ENCODE measurements around the gene GRIN2A. TPM values are rescaled to one million over a fixed set of nuclear protein-coding genes. Genes with fewer than 3 reads are reported as not detected.
A peak's percentile ranks its signal among the peaks of the same experiment; 100 is the strongest.

The GRIN2A gene
- total and polyA plus RNA-seq, 4 donors, result 0.13 to 3.3 (median 1.1) TPM

DNA sequence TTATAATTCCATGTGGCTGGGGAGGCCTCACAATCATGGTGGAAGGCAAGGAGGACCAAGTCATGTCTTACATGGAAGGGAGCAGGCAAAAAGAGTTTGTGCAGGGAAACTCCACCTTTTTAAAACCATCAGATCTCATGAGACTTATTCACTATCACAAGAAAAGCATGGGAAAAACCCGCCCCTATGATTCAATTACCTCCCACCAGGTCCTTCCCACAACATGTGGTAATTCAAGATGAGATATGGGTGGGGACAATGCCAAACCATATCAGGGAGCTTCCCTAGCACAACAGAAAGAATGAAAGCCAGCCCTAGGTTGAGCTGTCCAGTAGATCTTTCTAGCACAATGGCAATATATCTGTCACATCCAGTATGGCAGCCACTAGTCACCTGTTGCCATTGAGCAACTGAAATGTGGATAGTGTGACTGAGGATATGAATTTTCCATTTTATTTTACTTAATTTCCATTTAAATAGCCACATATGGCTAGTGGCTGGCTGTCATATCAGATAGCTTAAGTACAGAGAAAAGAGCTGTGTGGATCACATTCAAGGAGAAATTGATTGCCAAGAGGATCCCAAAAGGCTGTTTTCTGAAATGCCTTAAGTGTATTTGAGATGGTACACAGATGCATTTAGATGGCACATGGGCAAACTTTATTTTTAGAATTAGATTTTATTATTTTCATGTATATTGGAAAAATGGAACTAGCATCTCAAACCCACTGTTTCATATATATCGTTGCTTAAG lies 273.0 kb downstream of the GRIN2A start:
- no peak for ATAC-seq (ENCODE audit: low FRiP score)
- no peaks in the 10 kb centered on the region for H3K9me3 ChIP-seq (ENCODE audit: control insufficient read depth, low read length)
- intact Hi-C loops (cut with DNase I), result no loop called here
- 88 to 96% methylated on average over 2 of the region's 2 CpGs for WGBS, 2 donors
- H3K4me3 ChIP-seq (ENCODE audit: low read length in 2 of 2), result no peak overlapping the region
- H3K4me1 ChIP-seq (ENCODE audit: control insufficient read depth in 1 of 2, insufficient read depth in 2 of 2, low read length in 2 of 2), result peaks cover 0 to 2% of the 10 kb centered on the region in 2 donors
- H3K27me3 ChIP-seq (ENCODE audit: control insufficient read depth in 1 of 2, insufficient read depth in 2 of 2, low read length in 1 of 2), result no peaks in the 10 kb centered on the region
- DNase-seq, result no peak
- H3K36me3 ChIP-seq (ENCODE audit: control insufficient read depth in 1 of 2, insufficient read depth in 2 of 2, low read length in 1 of 2), result no peaks in the 10 kb centered on the region
- no peak overlapping the region for H3K27ac ChIP-seq (ENCODE audit: low read depth in 1 of 2, low read length in 2 of 2)

DNA sequence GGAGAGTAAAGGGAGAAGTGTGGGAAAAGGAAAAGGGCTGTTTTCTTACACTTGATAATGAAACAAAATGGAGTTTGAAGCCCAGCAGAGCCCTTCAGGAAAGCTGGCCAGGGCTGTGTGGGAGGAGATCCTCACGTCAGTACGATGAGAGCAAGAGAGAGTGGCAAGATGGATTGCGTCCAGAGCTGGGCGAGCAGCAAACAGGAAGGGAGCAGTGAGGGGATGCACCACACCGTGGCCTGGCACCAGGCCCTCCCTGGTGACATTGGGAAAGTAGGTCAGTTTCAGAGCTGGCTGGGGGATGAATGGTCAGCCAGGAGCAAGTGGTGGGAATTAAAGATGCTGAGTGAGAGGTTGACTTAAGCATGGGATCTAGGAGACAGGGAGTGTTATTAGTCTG lies 273.6 kb downstream of the GRIN2A start:
- Histone ChIP-seq H3K27me3 (ENCODE audit: control insufficient read depth in 1 of 2, insufficient read depth in 2 of 2, low read length in 1 of 2) (no peaks in the 10 kb centered on the region), H3K36me3 (ENCODE audit: control insufficient read depth in 1 of 2, insufficient read depth in 2 of 2, low read length in 1 of 2) (no peaks in the 10 kb centered on the region), H3K9me3 (ENCODE audit: control insufficient read depth, low read length) (no peaks in the 10 kb centered on the region), H3K4me1 (ENCODE audit: control insufficient read depth in 1 of 2, insufficient read depth in 2 of 2, low read length in 2 of 2) (peaks cover 0 to 2% of the 10 kb centered on the region in 2 donors), H3K4me3 (ENCODE audit: low read length in 2 of 2) (no peak overlapping the region), H3K27ac (ENCODE audit: low read depth in 1 of 2, low read length in 2 of 2) (no peak overlapping the region)
- intact Hi-C loops (cut with DNase I), result no loop called here
- peak in 1 of 2 donors; percentile 53 for DNase-seq
- ATAC-seq (ENCODE audit: low FRiP score), result no peak
- WGBS, 2 donors, result 9 to 15% methylated on average over 5 of the region's 5 CpGs

DNA sequence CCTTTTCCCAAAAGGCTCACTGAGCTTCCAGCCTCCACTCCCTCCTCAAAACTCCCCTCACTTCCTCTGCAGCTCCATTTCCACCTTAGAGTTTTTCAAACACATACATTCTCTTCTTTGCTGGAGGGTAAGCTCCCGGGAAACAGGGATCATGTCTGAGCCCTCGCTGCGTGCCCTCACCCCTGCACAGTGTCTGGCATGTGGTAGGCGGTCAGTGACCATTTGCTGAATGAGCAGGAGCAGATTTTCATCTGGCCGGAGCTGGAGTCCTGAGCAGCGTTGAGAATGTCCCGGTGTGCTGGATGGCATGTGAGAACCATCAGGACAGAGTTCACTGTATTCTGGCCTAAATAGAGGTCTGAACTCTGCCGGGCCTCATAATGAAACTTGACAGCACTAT lies 274.5 kb downstream of the GRIN2A start:
- intact Hi-C loops (cut with DNase I), result no loop called here
- WGBS, 2 donors, result 71 to 79% methylated on average over 8 of the region's 8 CpGs
- Histone ChIP-seq H3K27ac (ENCODE audit: low read depth in 1 of 2, low read length in 2 of 2) (peak overlapping the region in 1 of 2 donors; percentile 21), H3K4me1 (ENCODE audit: control insufficient read depth in 1 of 2, insufficient read depth in 2 of 2, low read length in 2 of 2) (no peaks in the 10 kb centered on the region), H3K36me3 (ENCODE audit: control insufficient read depth in 1 of 2, insufficient read depth in 2 of 2, low read length in 1 of 2) (no peaks in the 10 kb centered on the region), H3K27me3 (ENCODE audit: control insufficient read depth in 1 of 2, insufficient read depth in 2 of 2, low read length in 1 of 2) (no peaks in the 10 kb centered on the region), H3K4me3 (ENCODE audit: low read length in 2 of 2) (no peak overlapping the region), H3K9me3 (ENCODE audit: control insufficient read depth, low read length) (no peaks in the 10 kb centered on the region)
- DNase-seq (no peak), ATAC-seq (ENCODE audit: low FRiP score) (no peak)

DNA sequence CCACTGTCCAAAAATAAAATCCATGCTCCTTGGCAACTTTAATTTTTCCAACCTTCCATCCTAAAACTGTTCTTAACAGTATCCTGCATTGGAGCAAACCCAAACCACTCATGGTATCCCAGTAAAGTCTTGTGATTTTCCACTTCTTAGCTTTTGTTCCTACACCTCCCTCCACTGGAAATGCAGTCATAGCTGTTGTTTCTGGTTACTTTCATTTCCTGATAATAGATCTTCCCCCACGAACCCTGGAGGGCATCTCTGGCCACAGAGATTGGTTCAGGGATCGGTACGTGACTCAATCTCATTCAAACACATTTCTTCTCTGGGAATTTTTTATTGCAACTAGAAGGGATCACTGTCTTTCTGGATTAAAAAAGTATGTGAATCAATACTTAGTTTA lies 276.0 kb downstream of the GRIN2A start:
- H3K36me3 ChIP-seq (ENCODE audit: control insufficient read depth in 1 of 2, insufficient read depth in 2 of 2, low read length in 1 of 2), result no peaks in the 10 kb centered on the region
- 77 to 81% methylated on average over 3 of the region's 3 CpGs for whole genome bisulfite sequencing, 2 donors
- H3K27ac ChIP-seq (ENCODE audit: low read depth in 1 of 2, low read length in 2 of 2), result no peak overlapping the region
- no peaks in the 10 kb centered on the region for H3K27me3 ChIP-seq (ENCODE audit: control insufficient read depth in 1 of 2, insufficient read depth in 2 of 2, low read length in 1 of 2)
- intact Hi-C loops (cut with DNase I), result no loop called here
- H3K4me1 ChIP-seq (ENCODE audit: control insufficient read depth in 1 of 2, insufficient read depth in 2 of 2, low read length in 2 of 2), result no peaks in the 10 kb centered on the region
- H3K9me3 ChIP-seq (ENCODE audit: control insufficient read depth, low read length), result no peaks in the 10 kb centered on the region
- no peak for DNase-seq
- no peak overlapping the region for H3K4me3 ChIP-seq (ENCODE audit: low read length in 2 of 2)
- no peak for ATAC-seq (ENCODE audit: low FRiP score)

DNA sequence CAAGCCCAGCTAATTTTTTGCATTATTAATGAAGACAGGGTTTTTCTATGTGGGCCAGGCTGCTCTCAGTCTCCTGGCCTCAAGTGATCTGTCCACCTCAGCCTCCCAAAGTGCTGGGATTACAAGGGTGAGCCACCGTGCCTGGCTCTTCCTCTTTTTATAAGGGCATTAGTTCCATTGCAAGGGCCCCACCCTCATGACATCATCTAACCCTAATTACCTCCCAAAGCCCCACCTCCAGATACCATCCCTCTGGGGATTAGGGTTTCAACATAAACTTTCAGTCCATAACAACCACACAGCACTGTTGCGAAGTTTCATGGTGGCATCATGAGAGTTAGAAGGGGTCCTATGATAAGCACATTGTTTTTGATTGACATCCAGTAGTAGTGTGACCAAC lies 277.7 kb downstream of the GRIN2A start:
- WGBS, 2 donors, result 94 to 95% methylated on average over 2 of the region's 2 CpGs

DNA sequence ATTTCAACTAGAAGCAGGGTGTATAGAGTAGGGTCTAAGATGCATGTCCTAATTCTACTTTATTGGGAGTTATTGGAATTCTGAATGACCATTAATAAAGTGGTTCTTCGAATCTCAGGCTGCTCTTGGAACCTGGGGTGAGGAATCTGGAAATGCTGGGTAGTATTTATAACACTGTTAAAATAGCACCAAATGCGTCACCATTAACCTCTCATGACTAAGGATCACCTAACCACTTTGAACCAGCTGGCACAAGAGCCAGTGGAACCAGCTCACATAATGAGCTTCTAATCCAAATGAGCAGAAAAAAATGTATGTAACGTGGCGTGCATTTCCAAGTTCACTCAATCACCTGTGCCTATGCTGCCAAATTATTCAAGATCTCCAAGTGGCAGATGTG lies 281.7 kb downstream of the GRIN2A start:
- no peak overlapping the region for H3K27ac ChIP-seq (ENCODE audit: low read depth in 1 of 2, low read length in 2 of 2)
- no peaks in the 10 kb centered on the region for H3K9me3 ChIP-seq (ENCODE audit: control insufficient read depth, low read length)
- ATAC-seq (ENCODE audit: low FRiP score) (no peak), DNase-seq (no peak)
- no peaks in the 10 kb centered on the region for H3K27me3 ChIP-seq (ENCODE audit: control insufficient read depth in 1 of 2, insufficient read depth in 2 of 2, low read length in 1 of 2)
- intact Hi-C loops (cut with DNase I), result no loop called here
- H3K4me3 ChIP-seq (ENCODE audit: low read length in 2 of 2), result no peak overlapping the region
- WGBS, 2 donors, result 81 to 87% methylated on average over 4 of the region's 4 CpGs
- no peaks in the 10 kb centered on the region for H3K36me3 ChIP-seq (ENCODE audit: control insufficient read depth in 1 of 2, insufficient read depth in 2 of 2, low read length in 1 of 2)
- no peaks in the 10 kb centered on the region for H3K4me1 ChIP-seq (ENCODE audit: control insufficient read depth in 1 of 2, insufficient read depth in 2 of 2, low read length in 2 of 2)

More for the DNA sequence above, 277.7 kb downstream of the GRIN2A start:
- ATAC-seq (ENCODE audit: low FRiP score), result no peak
- no peaks in the 10 kb centered on the region for H3K27me3 ChIP-seq (ENCODE audit: control insufficient read depth in 1 of 2, insufficient read depth in 2 of 2, low read length in 1 of 2)
- no peak overlapping the region for H3K27ac ChIP-seq (ENCODE audit: low read depth in 1 of 2, low read length in 2 of 2)
- DNase-seq, result no peak
- H3K9me3 ChIP-seq (ENCODE audit: control insufficient read depth, low read length), result no peaks in the 10 kb centered on the region
- no peaks in the 10 kb centered on the region for H3K4me1 ChIP-seq (ENCODE audit: control insufficient read depth in 1 of 2, insufficient read depth in 2 of 2, low read length in 2 of 2)
- H3K36me3 ChIP-seq (ENCODE audit: control insufficient read depth in 1 of 2, insufficient read depth in 2 of 2, low read length in 1 of 2), result no peaks in the 10 kb centered on the region
- intact Hi-C loops (cut with DNase I), result no loop called here
- H3K4me3 ChIP-seq (ENCODE audit: low read length in 2 of 2), result no peak overlapping the region

DNA sequence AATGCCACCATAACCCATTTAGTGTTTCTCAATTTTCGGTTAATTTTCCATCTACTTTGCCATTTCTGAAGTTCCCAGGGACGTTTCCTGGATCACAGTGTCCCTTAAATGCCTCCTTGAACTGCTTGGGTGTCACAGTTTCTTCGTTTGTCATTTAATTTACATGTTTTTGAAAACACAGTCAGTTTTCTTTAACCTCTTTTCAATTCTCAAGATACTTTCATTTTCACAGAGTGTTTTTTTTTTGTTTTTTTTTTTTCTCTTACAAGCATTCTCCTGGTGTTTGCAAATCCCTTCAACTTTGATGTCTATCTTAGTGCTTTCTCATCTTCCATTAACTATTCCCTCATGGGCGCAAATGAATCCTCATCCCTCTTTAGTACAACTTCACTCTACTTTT lies 283.7 kb downstream of the GRIN2A start:
- ATAC-seq (ENCODE audit: low FRiP score), result no peak
- Histone ChIP-seq H3K9me3 (ENCODE audit: control insufficient read depth, low read length) (no peaks in the 10 kb centered on the region), H3K27me3 (ENCODE audit: control insufficient read depth in 1 of 2, insufficient read depth in 2 of 2, low read length in 1 of 2) (no peaks in the 10 kb centered on the region), H3K27ac (ENCODE audit: low read depth in 1 of 2, low read length in 2 of 2) (no peak overlapping the region), H3K36me3 (ENCODE audit: control insufficient read depth in 1 of 2, insufficient read depth in 2 of 2, low read length in 1 of 2) (no peaks in the 10 kb centered on the region), H3K4me3 (ENCODE audit: low read length in 2 of 2) (no peak overlapping the region), H3K4me1 (ENCODE audit: control insufficient read depth in 1 of 2, insufficient read depth in 2 of 2, low read length in 2 of 2) (no peaks in the 10 kb centered on the region)
- WGBS, 2 donors, result 70 to 81% methylated on average over 4 of the region's 4 CpGs
- no peak for DNase-seq
- intact Hi-C loops (cut with DNase I), result no loop called here

DNA sequence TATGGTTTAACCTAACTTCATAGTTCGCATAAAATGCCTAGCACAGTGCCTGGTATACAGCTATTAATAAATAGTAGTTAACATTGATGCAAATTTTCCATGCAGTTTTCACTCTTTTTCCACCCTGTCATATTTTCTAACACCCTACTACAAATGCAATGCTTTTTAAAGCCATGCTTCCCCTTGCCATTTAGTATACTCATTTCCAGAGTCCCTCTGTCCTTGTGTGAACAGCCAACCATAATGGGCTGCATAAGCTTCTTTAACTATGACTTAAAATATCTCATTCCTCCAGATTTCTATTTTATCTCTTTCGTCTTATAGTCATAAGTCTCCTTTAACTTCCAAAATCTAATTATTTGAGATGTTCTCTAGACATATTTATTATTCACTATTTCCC lies 284.1 kb downstream of the GRIN2A start:
- H3K27me3 ChIP-seq (ENCODE audit: control insufficient read depth in 1 of 2, insufficient read depth in 2 of 2, low read length in 1 of 2), result no peaks in the 10 kb centered on the region
- ATAC-seq (ENCODE audit: low FRiP score) (no peak), DNase-seq (no peak)
- H3K9me3 ChIP-seq (ENCODE audit: control insufficient read depth, low read length), result no peaks in the 10 kb centered on the region
- H3K27ac ChIP-seq (ENCODE audit: low read depth in 1 of 2, low read length in 2 of 2), result no peak overlapping the region
- no peaks in the 10 kb centered on the region for H3K4me1 ChIP-seq (ENCODE audit: control insufficient read depth in 1 of 2, insufficient read depth in 2 of 2, low read length in 2 of 2)
- 90 to 94% methylated on average over 2 of the region's 2 CpGs for WGBS, 2 donors
- H3K4me3 ChIP-seq (ENCODE audit: low read length in 2 of 2), result no peak overlapping the region
- intact Hi-C loops (cut with DNase I), result no loop called here
- no peaks in the 10 kb centered on the region for H3K36me3 ChIP-seq (ENCODE audit: control insufficient read depth in 1 of 2, insufficient read depth in 2 of 2, low read length in 1 of 2)

DNA sequence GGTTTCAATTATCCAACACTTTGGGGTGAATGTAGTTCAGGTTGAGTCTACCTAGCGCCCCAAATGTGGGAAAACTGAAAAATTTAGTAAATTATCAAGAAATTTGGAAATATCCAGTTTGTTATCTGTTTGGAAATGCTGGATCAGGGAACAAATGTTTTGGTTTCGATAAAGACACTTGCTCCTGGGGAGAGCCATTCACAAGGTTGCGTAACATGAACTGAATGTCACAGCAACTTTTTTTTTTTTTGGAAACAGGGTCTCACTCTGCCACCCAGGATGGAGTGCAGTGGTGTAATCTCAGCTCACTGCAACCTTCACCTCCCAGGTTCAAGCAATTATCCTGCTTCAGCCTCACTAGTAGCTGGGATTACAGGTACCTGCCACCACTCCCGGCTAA lies 286.4 kb downstream of the GRIN2A start:
- Histone ChIP-seq H3K27ac (ENCODE audit: low read depth in 1 of 2, low read length in 2 of 2) (no peak overlapping the region), H3K36me3 (ENCODE audit: control insufficient read depth in 1 of 2, insufficient read depth in 2 of 2, low read length in 1 of 2) (no peaks in the 10 kb centered on the region), H3K4me1 (ENCODE audit: control insufficient read depth in 1 of 2, insufficient read depth in 2 of 2, low read length in 2 of 2) (no peaks in the 10 kb centered on the region), H3K4me3 (ENCODE audit: low read length in 2 of 2) (no peak overlapping the region), H3K9me3 (ENCODE audit: control insufficient read depth, low read length) (no peaks in the 10 kb centered on the region), H3K27me3 (ENCODE audit: control insufficient read depth in 1 of 2, insufficient read depth in 2 of 2, low read length in 1 of 2) (no peaks in the 10 kb centered on the region)
- WGBS, 2 donors, result 93 to 95% methylated on average over 4 of the region's 4 CpGs
- DNase-seq, result no peak
- intact Hi-C loops (cut with DNase I), result no loop called here
- ATAC-seq (ENCODE audit: low FRiP score), result no peak

All from aorta (tissue), 5 donors.